GM21367 (cell line): ENCODE data around the gene PLEKHN1.
"Not testable (repeated sequence)": the region's sequence is repeated elsewhere in the genome, so short reads cannot be mapped to it uniquely, and the experiment has no call there.

Source experiments
- ATAC-seq: cut with Tn5 transposase; IDR thresholded peaks from one replicate; pipeline ENCODE4 v1.9.1; 2021; ENCODE audit not compliant: unreplicated experiment

The PLEKHN1 gene

GRCh38 chr1:973459-974292, 7.4 kb downstream of the PLEKHN1 start:
- ATAC-seq: no peak

GRCh38 chr1:974293-974640, 8.0 kb downstream of the PLEKHN1 start:
- ATAC-seq: no peak

DNA sequence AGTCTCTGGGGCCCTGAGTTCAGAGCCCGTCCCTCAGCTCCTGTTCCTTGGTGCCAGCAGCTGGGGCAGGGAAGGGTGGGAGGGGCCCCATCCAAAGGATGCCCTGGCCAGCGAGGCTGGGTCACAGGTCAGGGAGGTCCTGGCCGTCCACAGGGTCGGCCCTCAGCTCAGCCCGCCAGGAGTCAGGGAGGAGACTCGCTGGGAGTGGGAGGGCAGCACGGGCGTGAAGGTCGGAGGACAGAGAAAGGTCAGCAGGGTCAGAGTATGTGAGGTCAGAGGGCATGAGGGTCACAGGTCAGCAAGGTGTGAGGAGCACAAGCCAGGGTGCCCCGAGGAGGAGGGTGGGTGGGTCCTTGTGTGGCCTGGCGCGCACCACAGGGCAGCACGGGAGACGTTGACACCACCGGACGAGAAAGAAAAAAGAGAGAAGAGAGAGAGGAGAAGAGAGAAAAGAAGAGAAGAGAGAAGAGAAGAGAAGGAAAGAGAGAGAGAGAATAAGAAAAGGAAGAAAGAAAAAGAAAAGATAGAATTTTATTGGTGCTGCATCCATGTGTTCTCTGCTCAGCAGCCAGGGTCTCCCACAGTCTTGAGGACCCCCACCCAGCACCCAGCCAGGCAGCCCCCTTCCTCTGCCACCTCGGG, 8.5 kb downstream of the PLEKHN1 start:
- ATAC-seq: no peak

DNA sequence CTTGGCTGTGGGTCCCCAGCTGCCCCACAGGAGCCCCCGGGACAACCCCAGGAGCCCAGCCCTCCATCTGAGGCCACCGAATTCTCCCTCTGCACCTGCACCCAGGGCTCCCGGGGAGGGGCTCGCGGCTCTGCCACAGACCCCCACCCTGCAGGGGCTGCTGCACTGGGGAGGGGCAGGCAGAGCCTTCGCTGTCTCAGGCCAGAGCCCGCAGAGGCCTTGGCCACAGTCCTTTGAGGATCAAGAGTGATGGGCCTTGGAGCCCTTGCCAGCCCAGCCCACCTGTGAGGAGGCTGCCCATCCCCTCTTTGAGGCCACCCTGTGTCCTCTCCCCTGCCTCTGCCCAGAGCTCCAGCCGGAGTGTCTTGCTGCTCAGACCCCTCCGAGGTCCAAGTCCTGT, 9.1 kb downstream of the PLEKHN1 start:
- no peak for ATAC-seq

DNA sequence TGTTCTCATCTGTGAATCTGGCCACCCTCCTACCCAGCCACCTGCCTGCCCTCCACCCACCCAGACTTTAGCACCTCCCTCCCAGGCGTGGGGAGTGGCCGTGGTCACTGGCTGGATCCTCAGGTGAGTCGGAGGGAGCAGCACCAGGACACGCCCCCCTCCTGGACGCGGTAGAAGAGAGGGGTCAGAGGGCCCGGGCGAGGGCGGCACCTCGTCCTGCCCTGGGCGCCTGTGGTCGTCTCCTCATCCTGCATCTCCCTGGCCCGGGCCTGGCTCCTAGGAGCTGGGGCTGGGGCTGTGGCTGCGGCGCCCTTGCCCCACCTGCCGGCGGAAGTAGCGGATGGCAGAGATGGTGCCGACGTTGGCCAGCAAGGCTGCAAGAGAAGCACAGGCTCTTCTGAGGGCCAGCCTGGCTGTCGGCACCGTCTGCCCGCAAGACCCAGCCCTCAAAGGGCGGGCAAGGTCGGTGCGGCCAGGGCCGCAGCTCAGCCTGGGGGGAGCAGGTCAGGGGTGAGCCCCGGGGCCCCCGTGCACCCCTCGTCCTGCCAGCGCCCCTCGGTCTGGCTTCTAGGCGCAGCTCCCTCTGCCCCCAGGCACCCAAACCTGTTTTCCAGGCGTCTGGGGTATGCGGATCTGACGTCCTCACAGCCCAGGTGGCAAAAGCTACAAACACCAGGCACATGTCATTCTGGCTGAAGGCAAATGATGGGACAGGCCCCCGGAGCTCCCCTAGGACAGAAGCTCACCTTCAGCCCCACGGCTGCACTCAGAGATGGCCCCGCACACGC, 9.8 kb downstream of the PLEKHN1 start:
- ATAC-seq: no peak

GRCh38 chr1:976791-977190, 10.5 kb downstream of the PLEKHN1 start:
- not testable (repeated sequence) for ATAC-seq

GRCh38 chr1:978069-978834, 12.0 kb downstream of the PLEKHN1 start:
- no peak for ATAC-seq

DNA sequence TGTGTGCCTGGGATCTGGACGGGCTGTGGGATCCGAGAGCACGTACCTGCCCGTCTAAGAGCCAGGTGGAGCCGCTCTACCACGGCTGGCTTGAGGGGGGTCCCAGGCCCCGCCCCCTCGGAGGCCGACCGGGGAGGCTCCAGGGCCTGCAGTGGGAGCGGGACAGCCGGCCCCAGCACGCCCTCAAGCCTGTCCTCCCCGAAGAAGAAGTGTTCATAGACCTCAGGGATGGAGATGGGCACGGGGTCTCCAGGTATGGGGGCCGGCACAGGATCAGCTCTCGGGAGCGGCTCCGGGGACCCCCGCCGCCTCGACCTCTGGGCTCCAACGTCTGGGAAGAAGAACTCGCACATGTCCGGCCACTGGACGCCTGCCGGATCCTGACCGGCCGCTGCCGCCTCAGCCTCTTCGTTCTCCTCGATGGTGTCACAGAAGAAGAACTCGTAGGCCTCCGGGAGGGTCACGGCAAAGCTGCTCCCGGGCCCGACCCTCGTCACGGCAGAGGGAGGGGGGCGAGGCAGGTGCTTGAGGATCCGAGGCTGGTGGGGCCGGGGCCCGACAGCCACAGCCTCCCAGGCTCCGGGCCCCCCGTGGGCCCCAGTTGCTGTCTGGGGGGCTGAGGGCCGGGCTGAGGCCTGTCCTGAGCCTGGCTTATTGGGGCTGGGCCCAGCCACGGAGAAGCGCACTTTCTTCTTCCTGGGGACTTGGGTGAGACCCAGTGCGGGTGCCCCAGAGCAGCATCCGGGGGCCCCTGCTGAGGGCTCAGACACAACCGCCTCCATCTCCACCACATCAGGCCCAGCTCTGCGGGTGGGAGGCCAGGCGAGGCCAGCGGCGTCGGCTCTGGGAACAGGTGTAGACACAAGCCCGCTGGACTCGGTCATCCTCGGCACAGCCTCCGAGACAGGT, 12.8 kb downstream of the PLEKHN1 start:
- no peak for ATAC-seq

GRCh38 chr1:979744-980072, 13.4 kb downstream of the PLEKHN1 start:
- no peak for ATAC-seq

DNA sequence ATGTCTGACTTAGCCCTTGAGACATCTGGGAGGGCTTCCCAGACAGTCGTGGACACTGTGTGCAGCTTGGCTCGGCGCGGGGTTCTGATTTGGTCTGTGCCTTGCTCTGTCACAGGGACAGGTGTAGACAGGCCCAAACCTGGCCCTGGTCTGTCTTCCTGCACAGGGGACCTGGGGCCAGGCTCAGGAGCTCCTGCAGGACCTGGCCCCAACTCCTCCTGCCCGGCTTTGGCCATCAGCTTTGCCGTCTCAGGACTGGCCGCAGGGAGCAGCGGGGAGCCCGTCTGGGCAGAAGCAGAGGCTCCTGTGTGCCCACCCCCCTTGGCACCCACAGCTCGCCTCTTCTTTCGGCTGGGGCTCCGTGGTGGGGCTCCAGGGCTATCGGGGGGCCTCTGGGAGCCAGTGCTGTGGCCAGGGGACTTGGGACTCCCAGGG, 13.9 kb downstream of the PLEKHN1 start:
- ATAC-seq: no peak

DNA sequence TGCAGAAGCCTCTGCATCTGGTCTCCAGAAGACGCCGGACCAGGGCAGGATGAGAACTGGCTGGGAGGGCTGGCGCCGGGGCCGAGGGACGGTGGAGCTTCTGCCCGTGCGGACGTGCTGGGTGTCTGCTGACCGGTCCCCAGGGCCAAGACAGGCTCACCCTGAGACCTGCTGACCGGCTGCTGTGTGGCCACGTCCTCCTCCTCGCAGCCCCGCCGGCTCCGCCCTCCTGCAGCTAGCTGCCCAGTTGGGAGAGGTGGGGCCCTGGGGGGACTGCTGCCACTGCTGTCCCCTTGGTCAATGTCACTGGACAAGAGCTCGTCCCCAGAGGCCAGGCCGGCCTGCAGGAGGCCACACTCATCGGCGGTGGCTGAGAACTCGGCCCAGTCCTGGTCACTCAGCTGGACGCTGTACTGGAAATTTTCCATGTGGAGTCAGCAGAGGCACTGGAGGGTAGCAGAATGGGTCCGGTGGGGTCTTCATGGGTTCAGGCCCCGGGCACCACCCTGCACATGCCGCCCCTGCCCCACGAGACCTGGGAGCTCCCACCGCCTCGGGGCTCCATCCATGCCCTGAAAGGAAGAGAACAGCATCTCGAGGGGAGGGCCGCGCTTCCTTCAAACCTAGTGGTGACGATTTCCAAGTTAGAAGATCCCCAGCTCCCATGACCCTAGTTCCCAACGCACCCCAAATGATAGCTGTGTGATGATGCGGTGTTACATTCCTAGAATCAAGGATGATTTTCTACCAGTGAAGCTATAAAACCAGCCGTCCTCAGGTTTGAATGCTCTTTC, 14.5 kb downstream of the PLEKHN1 start:
- no peak for ATAC-seq

- no peak for ATAC-seq
These were observed 15.2 kb downstream of the PLEKHN1 start for GRCh38 chr1:981491-981954.

GRCh38 chr1:981955-982558, 15.8 kb downstream of the PLEKHN1 start, which contains the start of gene PERM1:
TSS of gene PERM1 (minus strand) at chr1:982093. CDS start at chr1:981029, 1,064 bp downstream.
- no peak for ATAC-seq

DNA sequence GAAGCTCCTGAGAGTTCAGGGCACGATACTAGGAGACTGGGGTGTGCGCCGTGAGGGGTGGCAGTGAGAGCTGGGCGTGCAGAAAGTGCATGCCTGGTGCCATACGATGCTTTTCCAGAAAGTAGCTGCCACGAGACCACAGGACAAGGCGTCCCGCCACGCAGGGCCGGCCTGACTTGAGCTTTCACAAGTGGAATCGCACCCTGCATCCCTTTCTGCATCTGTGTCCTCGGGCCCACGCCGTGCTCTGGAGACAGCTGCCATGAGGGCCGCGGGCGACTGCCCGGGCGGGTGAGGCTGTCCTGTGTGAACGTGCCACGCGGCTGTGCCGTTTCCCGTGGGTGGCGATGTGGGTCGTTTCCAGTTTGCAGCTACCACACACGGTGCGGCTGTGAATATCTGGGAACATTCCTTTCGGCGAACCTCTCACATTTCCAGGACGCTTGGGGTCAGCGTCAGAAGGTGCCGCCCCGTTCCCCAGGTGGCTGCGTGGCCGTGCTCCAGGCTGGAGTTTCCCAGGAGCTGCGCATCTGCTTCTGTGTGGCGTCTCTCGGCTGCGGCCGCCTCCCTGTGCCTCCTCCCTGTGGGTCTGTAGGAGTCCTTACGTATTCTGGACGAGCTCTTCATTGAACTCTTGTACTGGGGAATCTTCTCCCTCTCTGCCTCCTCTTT, 16.6 kb downstream of the PLEKHN1 start:
- no peak for ATAC-seq

DNA sequence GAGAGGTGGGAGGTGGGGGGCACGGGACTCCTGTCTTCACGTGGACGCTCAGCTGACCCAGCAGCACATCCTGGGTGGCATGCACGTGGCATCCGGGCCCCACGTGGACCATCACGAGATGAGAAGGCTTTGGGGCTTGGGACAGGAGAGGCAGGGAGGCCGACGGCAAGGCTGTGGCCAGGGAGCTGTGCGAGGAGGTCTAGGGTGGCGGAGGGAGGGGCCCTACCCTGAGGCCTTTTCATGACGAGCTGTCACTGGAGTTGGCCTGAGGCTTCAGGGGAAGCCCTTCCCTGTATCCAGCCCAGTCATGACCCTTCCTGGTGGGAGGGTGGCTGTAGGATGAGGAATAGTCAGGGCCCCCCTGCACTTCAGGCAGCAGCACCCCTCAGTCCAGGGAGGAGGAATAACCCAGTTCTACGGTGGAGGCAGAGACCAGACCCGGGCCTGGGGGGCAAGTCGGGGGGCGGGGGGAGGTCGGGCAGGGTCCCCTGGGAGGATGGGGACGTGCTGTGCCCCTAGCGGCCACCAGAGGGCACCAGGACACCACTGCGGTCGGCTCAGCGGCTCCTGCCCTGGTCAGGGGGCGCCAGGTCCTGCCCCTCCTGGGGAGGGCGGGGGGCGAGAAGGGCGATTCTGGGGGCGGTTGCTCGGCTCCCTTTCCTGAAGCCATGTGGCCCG, 17.7 kb downstream of the PLEKHN1 start:
- no peak for ATAC-seq

DNA sequence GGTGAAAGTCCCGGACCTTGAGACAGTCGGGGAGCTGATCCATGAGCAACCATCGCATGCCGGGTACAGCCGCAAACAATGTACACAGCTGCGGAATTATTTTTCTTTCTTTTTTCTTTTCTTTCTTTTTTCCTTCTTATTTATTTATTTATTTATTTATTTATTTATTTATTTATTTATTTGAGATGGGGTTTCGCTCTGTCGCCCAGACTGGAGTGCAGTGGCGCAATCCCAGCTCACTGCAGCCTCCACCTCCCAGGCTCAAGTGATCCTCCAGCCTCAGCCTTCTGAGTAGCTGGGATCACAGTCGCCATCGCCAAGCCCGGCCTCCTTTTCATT, 18.2 kb downstream of the PLEKHN1 start:
- ATAC-seq: no peak

DNA sequence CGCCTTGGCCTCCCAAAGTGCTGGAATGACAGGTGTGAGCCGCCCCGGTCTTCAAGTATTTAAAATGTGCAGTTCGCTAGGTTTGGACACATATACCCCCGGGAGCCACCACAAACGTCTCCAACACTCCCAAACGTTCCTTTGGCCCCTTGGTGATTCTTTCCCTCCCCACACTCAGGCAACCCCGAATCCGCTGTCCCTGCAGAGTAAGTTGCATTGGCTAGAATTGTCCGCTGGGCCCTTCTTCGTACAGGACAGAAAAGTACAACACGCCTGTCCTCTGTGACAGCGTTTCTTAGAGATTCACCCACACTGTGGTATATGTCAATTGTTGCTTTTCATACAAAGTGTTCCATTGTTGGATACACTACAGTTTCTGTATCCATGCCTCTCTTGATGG, 18.8 kb downstream of the PLEKHN1 start:
- ATAC-seq: no peak

GRCh38 chr1:988061-988460, 21.8 kb downstream of the PLEKHN1 start:
- ATAC-seq: not testable (repeated sequence)
